Natural killer cell (primary cell): Measurements from ENCODE around the gene LOXL1. TPM values are rescaled to one million over a fixed set of nuclear protein-coding genes. Genes with fewer than 3 reads are reported as not detected.

Source experiments
- ATAC-seq, 3 donors: fragments of 150-1000 bp in 2 of 3; fragments of 200-7000 bp in 1 of 3; cut with Tn5 transposase; 1 replicate in 1 of 3; 2 replicates in 2 of 3; pipeline ENCODE4 v1.10.0; 2021; ENCODE audit warnings: mild to moderate bottlenecking in 2 of 3, moderate library complexity in 2 of 3
- DNase-seq, 2 donors: peaks; one replicate each; pipeline versions ENCODE4 v3.0.0 to v3.0.0-alpha.2; 2013 to 2021; ENCODE audit warnings: mixed read lengths in 1 of 2
- H3K27ac ChIP-seq: one replicate; pipeline ENCODE4 v1.5.1; 2013; ENCODE audit warnings: mild to moderate bottlenecking, low read length
- H3K27me3 ChIP-seq: one replicate; pipeline ENCODE4 v1.6.1; 2013; ENCODE audit warnings: low read length; ENCODE audit not compliant: control insufficient read depth, insufficient read depth
- H3K36me3 ChIP-seq: one replicate; pipeline ENCODE4 v1.6.1; 2013; ENCODE audit warnings: low read length; ENCODE audit not compliant: control insufficient read depth, insufficient read depth
- H3K4me1 ChIP-seq: one replicate; pipeline ENCODE4 v1.6.1; 2013; ENCODE audit warnings: low read length; ENCODE audit not compliant: control insufficient read depth, insufficient read depth
- H3K4me3 ChIP-seq: one replicate; pipeline ENCODE4 v1.5.1; 2013; ENCODE audit warnings: low read length
- H3K9me3 ChIP-seq: one replicate; pipeline ENCODE4 v1.6.1; 2013; ENCODE audit warnings: low read length; ENCODE audit not compliant: control insufficient read depth, insufficient read depth
- H3K27ac Mint-ChIP-seq, 2 donors: one replicate each; pipeline ENCODE4 v1.8.0; 2022; ENCODE audit warnings: mild to moderate bottlenecking in 2 of 2, mixed read lengths in 2 of 2, moderate library complexity in 1 of 2
- H3K27me3 Mint-ChIP-seq, 2 donors: one replicate each; pipeline ENCODE4 v1.8.0; 2022; ENCODE audit warnings: low read depth in 2 of 2, mixed read lengths in 2 of 2
- H3K36me3 Mint-ChIP-seq: one replicate; pipeline ENCODE4 v1.8.0; 2022; ENCODE audit warnings: mixed read lengths
- H3K4me1 Mint-ChIP-seq, 2 donors: one replicate each; pipeline ENCODE4 v1.8.0; 2022; ENCODE audit warnings: mixed read lengths in 2 of 2
- H3K4me3 Mint-ChIP-seq: one replicate; pipeline ENCODE4 v1.8.0; 2022; ENCODE audit warnings: mild to moderate bottlenecking, moderate library complexity, mixed read lengths
- H3K9me3 Mint-ChIP-seq, 2 donors: one replicate each; pipeline ENCODE4 v1.8.0; 2022; ENCODE audit warnings: mixed read lengths in 2 of 2
- CTCF ChIP-seq: fragments of 200-600 bp; IDR thresholded peaks from one replicate; pipeline ENCODE4 v1.8.0; 2022; ENCODE audit warnings: antibody characterized with exemption
- WGBS: methylation state at CpG from one replicate; pipeline ENCODE4 v1.1.7; 2013; ENCODE audit warnings: missing lambda C conversion rate; ENCODE audit not compliant: insufficient coverage; 5-methylcytosine and 5-hydroxymethylcytosine counted together
- intact Hi-C: fragments of 100-400 bp; cut with micrococcal nuclease; formaldehyde crosslinking; loops from one replicate; pipeline ENCODE4 v1.14.2; 2022
- total RNA-seq, 4 donors: library from RNA; stranded (reverse); fragments of 120-200 nt in 1 of 4; gene quantifications; one replicate each; pipeline versions ENCODE4 v1.2.3 to v1.2.4, GENCODE V29; 2013 to 2022

Gene LOXL1
- total RNA-seq, 3 donors from 2014 or later (not counting 1 experiment from before 2014, with no cell fraction given), result 1.1 to 1.4 (median 1.3) TPM

- no peak for DNase-seq
- H3K9me3 Mint-ChIP-seq, result no peaks in the 10 kb centered on the region
- H3K36me3 Mint-ChIP-seq, result no peaks in the 10 kb centered on the region
- WGBS, result 70% methylated on average over 13 of the region's 13 CpGs
- peaks cover 28% of the 10 kb centered on the region for H3K4me1 ChIP-seq
- no peak overlapping the region for H3K4me3 Mint-ChIP-seq
- ATAC-seq, result no peak
- peaks cover 0 to 2% of the 10 kb centered on the region in 2 donors for H3K27me3 Mint-ChIP-seq
- no peak for TF ChIP-seq CTCF
- H3K36me3 ChIP-seq, result peaks cover 2% of the 10 kb centered on the region
- no peak overlapping the region for H3K27ac ChIP-seq
- intact Hi-C loops, result no loop called here
- no peaks in the 10 kb centered on the region for H3K27me3 ChIP-seq
- H3K9me3 ChIP-seq, result no peaks in the 10 kb centered on the region
- H3K4me3 ChIP-seq, result no peak overlapping the region
- peaks cover 0 to 13% of the 10 kb centered on the region in 2 donors for H3K4me1 Mint-ChIP-seq
- H3K27ac Mint-ChIP-seq, result peak overlapping the region in 1 of 2 donors; percentile 36
Measured at GRCh38 chr15:73985101-73985873, 59.0 kb downstream of the LOXL1 start.

- 62% methylated on average over 7 of the region's 7 CpGs for WGBS
Measured at GRCh38 chr15:73986055-73986775, 60.0 kb downstream of the LOXL1 start.

GRCh38 chr15:73986776-73987056 lies 60.5 kb downstream of the LOXL1 start:
- no peak for TF ChIP-seq CTCF
- no peak overlapping the region for H3K27ac Mint-ChIP-seq
- no peaks in the 10 kb centered on the region for H3K36me3 Mint-ChIP-seq
- H3K9me3 Mint-ChIP-seq, result no peaks in the 10 kb centered on the region
- peaks cover 2% of the 10 kb centered on the region for H3K36me3 ChIP-seq
- no peak overlapping the region for H3K27ac ChIP-seq
- H3K4me1 ChIP-seq, result peaks cover 34% of the 10 kb centered on the region
- no peaks in the 10 kb centered on the region for H3K27me3 Mint-ChIP-seq
- 97% methylated on average over 1 of the region's 1 CpG for WGBS
- H3K4me3 Mint-ChIP-seq, result no peak overlapping the region
- H3K9me3 ChIP-seq, result no peaks in the 10 kb centered on the region
- peaks cover 0 to 24% of the 10 kb centered on the region in 2 donors for H3K4me1 Mint-ChIP-seq
- intact Hi-C loops, result no loop called here
- no peak overlapping the region for H3K4me3 ChIP-seq
- ATAC-seq (no peak), DNase-seq (no peak)
- H3K27me3 ChIP-seq, result no peaks in the 10 kb centered on the region

More at GRCh38 chr15:73986055-73986775, 60.0 kb downstream of the LOXL1 start:
- peaks cover 2% of the 10 kb centered on the region for H3K36me3 ChIP-seq
- ATAC-seq, result no peak
- Mint-ChIP-seq H3K9me3 (no peaks in the 10 kb centered on the region), H3K4me3 (no peak overlapping the region), H3K4me1 (peaks cover 0 to 20% of the 10 kb centered on the region in 2 donors), H3K27me3 (no peaks in the 10 kb centered on the region), H3K36me3 (no peaks in the 10 kb centered on the region), H3K27ac (peak overlapping the region in 1 of 2 donors; percentile 36)
- intact Hi-C loops, result no loop called here
- no peak for TF ChIP-seq CTCF
- H3K9me3 ChIP-seq, result no peaks in the 10 kb centered on the region
- no peak overlapping the region for H3K4me3 ChIP-seq
- H3K27ac ChIP-seq, result no peak overlapping the region
- peaks cover 30% of the 10 kb centered on the region for H3K4me1 ChIP-seq
- no peak for DNase-seq
- no peaks in the 10 kb centered on the region for H3K27me3 ChIP-seq
